Measurements from ENCODE around the gene CEBPG.

The CEBPG gene

GRCh38 chr19:33350538-33351309 lies 22.8 kb upstream of the CEBPG start:
- peak; percentile 37 for DNase-seq (ENCODE audit: low read depth)

- DNase-seq (ENCODE audit: low read depth): no peak
Measured at GRCh38 chr19:33355535-33355934, 18.0 kb upstream of the CEBPG start.

- DNase-seq (ENCODE audit: low read depth): no peak
Measured at GRCh38 chr19:33357556-33357955, 16.0 kb upstream of the CEBPG start.

- DNase-seq (ENCODE audit: low read depth): no peak
Measured at GRCh38 chr19:33358408-33358807, 15.1 kb upstream of the CEBPG start.

GRCh38 chr19:33359581-33359980 lies 13.9 kb upstream of the CEBPG start:
- DNase-seq (ENCODE audit: low read depth): no peak

- DNase-seq (ENCODE audit: low read depth): no peak
Measured at GRCh38 chr19:33362508-33363228, 10.8 kb upstream of the CEBPG start.

- DNase-seq (ENCODE audit: low read depth): no peak
Measured at GRCh38 chr19:33363476-33363875, 10.0 kb upstream of the CEBPG start.

- DNase-seq (ENCODE audit: low read depth): no peak
Measured at GRCh38 chr19:33365691-33366090, 7.8 kb upstream of the CEBPG start.

GRCh38 chr19:33366127-33366526 lies 7.4 kb upstream of the CEBPG start:
- no peak for DNase-seq (ENCODE audit: low read depth)

- DNase-seq (ENCODE audit: low read depth): no peak
Measured at GRCh38 chr19:33366897-33367296, 6.6 kb upstream of the CEBPG start.

GRCh38 chr19:33368074-33368864 lies 5.2 kb upstream of the CEBPG start:
- peak; percentile 57 for DNase-seq (ENCODE audit: low read depth)

- no peak for DNase-seq (ENCODE audit: low read depth)
Measured at GRCh38 chr19:33370783-33371182, 2.7 kb upstream of the CEBPG start.

GRCh38 chr19:33374236-33374714 lies 766 bp downstream of the CEBPG start:
- peak; percentile 48 for DNase-seq (ENCODE audit: low read depth)

- DNase-seq (ENCODE audit: low read depth): no peak
Measured at GRCh38 chr19:33375156-33375836, 1.8 kb downstream of the CEBPG start.

- peak; percentile 49 for DNase-seq (ENCODE audit: low read depth)
Measured at GRCh38 chr19:33375837-33376159, 2.3 kb downstream of the CEBPG start.

- DNase-seq (ENCODE audit: low read depth): peak; percentile 94
Measured at GRCh38 chr19:33376423-33376822, 2.9 kb downstream of the CEBPG start.

- no peak for DNase-seq (ENCODE audit: low read depth)
Measured at GRCh38 chr19:33376941-33377557, 3.5 kb downstream of the CEBPG start.

- DNase-seq (ENCODE audit: low read depth): peak; percentile 28
Measured at GRCh38 chr19:33377586-33378475, 4.3 kb downstream of the CEBPG start.

- DNase-seq (ENCODE audit: low read depth): no peak
Measured at GRCh38 chr19:33379151-33379829, 5.8 kb downstream of the CEBPG start.

GRCh38 chr19:33381101-33381500 lies 7.6 kb downstream of the CEBPG start:
- no peak for DNase-seq (ENCODE audit: low read depth)

All from EH (cell line).